Astrocyte (in vitro differentiated cells and primary cell): ENCODE measurements around the gene PFKFB4. TPM values are rescaled to one million over a fixed set of nuclear protein-coding genes. Genes with fewer than 3 reads are reported as not detected.

Experiments
- DNase-seq: peaks from one replicate; pipeline ENCODE4 v3.0.0-alpha.2; 2010; ENCODE audit warnings: low read depth
- FAIRE-seq: peaks from 2 replicates; lab custom pipeline; 2011; peaks lifted over from hg19 to GRCh38; lab: Jason Lieb, UNC
- H2AFZ ChIP-seq: 2 replicates; pipeline ENCODE4 v1.6.0; 2012; ENCODE audit warnings: low read depth, low read length, inconsistent platforms
- H3K27ac ChIP-seq: 2 replicates; pipeline ENCODE4 v1.5.1; 2011; ENCODE audit warnings: low read depth, low read length, inconsistent platforms
- H3K27me3 ChIP-seq: 2 replicates; pipeline ENCODE4 v1.6.0; 2011; ENCODE audit warnings: low read length, inconsistent platforms; ENCODE audit not compliant: insufficient read depth
- H3K36me3 ChIP-seq: 2 replicates; pipeline ENCODE4 v1.5.1; 2011; ENCODE audit warnings: low read length, inconsistent platforms; ENCODE audit not compliant: insufficient read depth
- H3K4me1 ChIP-seq: 2 replicates; pipeline ENCODE4 v1.5.1; 2011; ENCODE audit warnings: low read length, inconsistent platforms; ENCODE audit not compliant: insufficient read depth
- H3K4me2 ChIP-seq: 2 replicates; pipeline ENCODE4 v1.6.0; 2012; ENCODE audit warnings: low read length, inconsistent platforms
- H3K4me3 ChIP-seq: 2 replicates; pipeline ENCODE4 v1.5.1; 2011; ENCODE audit warnings: low read depth, mild to moderate bottlenecking, low read length, inconsistent platforms; ENCODE audit not compliant: insufficient read depth
- H3K79me2 ChIP-seq: 2 replicates; pipeline ENCODE4 v1.6.0; 2012; ENCODE audit warnings: mild to moderate bottlenecking, low read length, inconsistent platforms; ENCODE audit not compliant: insufficient read depth
- H3K9ac ChIP-seq: 2 replicates; pipeline ENCODE4 v1.6.0; 2012; ENCODE audit warnings: mild to moderate bottlenecking, low read length, inconsistent platforms
- H3K9me3 ChIP-seq: 2 replicates; pipeline ENCODE4 v1.5.1; 2012; ENCODE audit warnings: low read depth, mild to moderate bottlenecking, low read length, inconsistent platforms; ENCODE audit not compliant: insufficient read depth
- H4K20me1 ChIP-seq: 2 replicates; pipeline ENCODE4 v1.6.0; 2012; ENCODE audit warnings: low read length, inconsistent platforms; ENCODE audit not compliant: insufficient read depth
- H3K27ac Mint-ChIP-seq: one replicate; pipeline ENCODE4 v1.8.0; 2021; ENCODE audit warnings: mild to moderate bottlenecking, mixed read lengths; ENCODE audit not compliant: unreplicated experiment
- H3K27me3 Mint-ChIP-seq: one replicate; pipeline ENCODE4 v1.8.0; 2021; ENCODE audit warnings: low read depth, mixed read lengths; ENCODE audit not compliant: unreplicated experiment
- H3K36me3 Mint-ChIP-seq: one replicate; pipeline ENCODE4 v1.8.0; 2021; ENCODE audit warnings: low read depth, mixed read lengths; ENCODE audit not compliant: unreplicated experiment
- H3K4me1 Mint-ChIP-seq: one replicate; pipeline ENCODE4 v1.8.0; 2021; ENCODE audit warnings: low read depth, mixed read lengths; ENCODE audit not compliant: unreplicated experiment
- H3K4me3 Mint-ChIP-seq: one replicate; pipeline ENCODE4 v1.8.0; 2021; ENCODE audit warnings: mild to moderate bottlenecking, moderate library complexity, mixed read lengths; ENCODE audit not compliant: unreplicated experiment
- H3K9me3 Mint-ChIP-seq: one replicate; pipeline ENCODE4 v1.8.0; 2021; ENCODE audit warnings: mild to moderate bottlenecking, mixed read lengths; ENCODE audit not compliant: unreplicated experiment
- CTCF ChIP-seq: IDR thresholded peaks from 2 replicates; pipeline ENCODE4 v1.5.1; 2011; ENCODE audit warnings: low read depth, mild to moderate bottlenecking, inconsistent platforms, low read length, moderate library complexity; ENCODE audit not compliant: insufficient read depth
- EZH2 ChIP-seq: IDR thresholded peaks from 2 replicates; pipeline ENCODE4 v1.6.1; 2012; ENCODE audit warnings: mild to moderate bottlenecking, low read length, inconsistent platforms; ENCODE audit not compliant: insufficient read depth
- total RNA-seq: library from RNA; stranded (reverse); gene quantifications from 2 replicates; pipeline ENCODE4 v1.2.1, GENCODE V29; 2021

Gene PFKFB4
- total RNA-seq, 1 donor from 2014 or later = 27.8 TPM

- peaks cover 29% of the 10 kb centered on the region for H3K4me1 ChIP-seq
- H3K9ac ChIP-seq = peak overlapping the region; percentile 7
- FAIRE-seq (no peak), DNase-seq (no peak)
- H3K4me3 ChIP-seq = no peak overlapping the region
- H3K4me1 Mint-ChIP-seq = peaks cover 23% of the 10 kb centered on the region
- no peaks in the 10 kb centered on the region for H3K9me3 Mint-ChIP-seq
- H3K27me3 ChIP-seq = no peaks in the 10 kb centered on the region
- H3K4me3 Mint-ChIP-seq = peak overlapping the region; percentile 69
- peaks cover 7% of the 10 kb centered on the region for H3K36me3 ChIP-seq
- H4K20me1 ChIP-seq = peaks cover 14% of the 10 kb centered on the region
- TF ChIP-seq EZH2 (no peak), CTCF (no peak)
- H3K9me3 ChIP-seq = no peaks in the 10 kb centered on the region
- no peak overlapping the region for H3K27ac ChIP-seq
- no peak overlapping the region for H3K4me2 ChIP-seq
- H3K27ac Mint-ChIP-seq = no peak overlapping the region
- H3K27me3 Mint-ChIP-seq = no peaks in the 10 kb centered on the region
- H3K79me2 ChIP-seq = peaks cover 66% of the 10 kb centered on the region
- H2AFZ ChIP-seq = no peak overlapping the region
- H3K36me3 Mint-ChIP-seq = peaks cover 19% of the 10 kb centered on the region
Observed at GRCh38 chr3:48470286-48470685, 86.3 kb downstream of the PFKFB4 start.

GRCh38 chr3:48469046-48469915 is 87.3 kb downstream of the PFKFB4 start:
- peaks cover 21% of the 10 kb centered on the region for H3K4me1 Mint-ChIP-seq

More at GRCh38 chr3:48469046-48469915, 87.3 kb downstream of the PFKFB4 start:
- no peaks in the 10 kb centered on the region for H3K27me3 ChIP-seq
- Mint-ChIP-seq H3K36me3 (peaks cover 14% of the 10 kb centered on the region), H3K27ac (no peak overlapping the region), H3K27me3 (no peaks in the 10 kb centered on the region), H3K4me3 (peak overlapping the region; percentile 55), H3K9me3 (no peaks in the 10 kb centered on the region)
- H3K79me2 ChIP-seq = peaks cover 66% of the 10 kb centered on the region
- FAIRE-seq = no peak
- no peak for DNase-seq
- H3K4me2 ChIP-seq = no peak overlapping the region
- peaks cover 34% of the 10 kb centered on the region for H3K4me1 ChIP-seq
- H3K36me3 ChIP-seq = peaks cover 7% of the 10 kb centered on the region
- peaks cover 14% of the 10 kb centered on the region for H4K20me1 ChIP-seq
- no peak overlapping the region for H2AFZ ChIP-seq
- H3K4me3 ChIP-seq = no peak overlapping the region
- no peak overlapping the region for H3K27ac ChIP-seq
- H3K9me3 ChIP-seq = no peaks in the 10 kb centered on the region
- TF ChIP-seq EZH2 (no peak), CTCF (no peak)
- no peak overlapping the region for H3K9ac ChIP-seq
